ENCODE results near the gene RASGEF1C.
A peak's percentile ranks its signal among the peaks of the same experiment; 100 is the strongest.
"Not testable (repeated sequence)": the region's sequence is repeated elsewhere in the genome, so short reads cannot be mapped to it uniquely, and the experiment has no call there.

Gene RASGEF1C

GRCh38 chr5:180216646-180217171, 7.7 kb upstream of the RASGEF1C start:
- in situ Hi-C loops (cut with MboI; ENCODE audit: low sequenced_read_pairs), result no loop called here
- Histone ChIP-seq H3K9me3 (no peaks in the 10 kb centered on the region), H3K36me3 (replicated peaks) (no peaks in the 10 kb centered on the region), H3K4me3 (no peak overlapping the region), H3K4me1 (no peaks in the 10 kb centered on the region), H3K27me3 (ENCODE audit: low read depth) (no peaks in the 10 kb centered on the region)
- DNase-seq (ENCODE audit: low spot score in 2 of 2), result no peak

DNA sequence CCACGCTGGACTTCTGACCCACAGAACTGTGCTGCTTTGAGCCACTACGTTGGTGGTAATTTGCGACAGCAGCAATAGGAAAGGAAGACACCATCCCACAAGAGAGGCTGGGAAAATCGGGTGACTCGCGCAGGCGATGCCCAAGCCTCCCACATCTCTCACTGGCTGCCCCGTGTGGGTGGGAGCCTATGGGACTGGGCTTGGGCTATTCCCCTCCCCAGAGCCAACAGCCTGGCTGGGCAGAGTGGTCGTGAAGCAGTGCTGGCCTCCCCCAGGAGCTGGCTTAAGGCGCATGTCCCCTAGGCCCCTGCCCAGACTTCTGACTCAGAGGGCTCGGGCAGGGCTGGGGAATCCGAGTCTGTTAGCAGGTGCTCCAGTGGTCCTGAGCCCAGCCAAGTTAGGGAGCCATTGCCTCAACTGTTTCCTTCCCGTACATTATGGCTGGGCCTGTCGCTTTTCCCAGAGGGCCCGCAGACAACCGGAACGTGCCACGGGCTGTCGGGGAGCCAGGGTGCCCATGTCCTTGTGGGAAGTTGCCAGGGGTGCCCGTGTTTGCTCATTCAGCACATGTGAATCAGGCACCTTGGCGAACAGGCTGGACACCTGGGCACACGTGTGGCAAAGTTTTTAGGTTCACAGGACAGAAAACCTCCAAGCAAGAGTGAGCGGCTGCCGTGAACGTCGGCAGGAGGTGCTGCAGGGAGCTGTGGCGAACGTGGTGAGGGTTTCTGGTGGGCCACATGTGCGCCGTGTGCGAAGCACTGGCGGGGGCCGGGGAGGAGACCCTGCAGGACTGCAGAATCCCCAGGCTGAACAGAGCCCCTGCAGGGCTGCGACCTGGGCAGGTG, 7.0 kb upstream of the RASGEF1C start:
- in situ Hi-C loops (cut with MboI; ENCODE audit: low sequenced_read_pairs), result no loop called here
- no peak for DNase-seq (ENCODE audit: low spot score in 2 of 2)
- no peaks in the 10 kb centered on the region for H3K36me3 ChIP-seq (replicated peaks)
- H3K9me3 ChIP-seq, result no peaks in the 10 kb centered on the region
- no peak overlapping the region for H3K4me3 ChIP-seq
- H3K4me1 ChIP-seq, result no peaks in the 10 kb centered on the region
- no peaks in the 10 kb centered on the region for H3K27me3 ChIP-seq (ENCODE audit: low read depth)

GRCh38 chr5:180214870-180215770, 6.1 kb upstream of the RASGEF1C start:
- Histone ChIP-seq H3K27me3 (ENCODE audit: low read depth) (no peaks in the 10 kb centered on the region), H3K36me3 (replicated peaks) (no peaks in the 10 kb centered on the region), H3K4me3 (no peak overlapping the region), H3K4me1 (no peaks in the 10 kb centered on the region), H3K9me3 (no peaks in the 10 kb centered on the region)
- in situ Hi-C loops (cut with MboI; ENCODE audit: low sequenced_read_pairs), result no loop called here
- DNase-seq (ENCODE audit: low spot score in 2 of 2), result no peak

- no peak overlapping the region for H3K4me3 ChIP-seq
- H3K36me3 ChIP-seq (replicated peaks), result no peaks in the 10 kb centered on the region
- in situ Hi-C loops (cut with MboI; ENCODE audit: low sequenced_read_pairs), result no loop called here
- DNase-seq (ENCODE audit: low spot score in 2 of 2), result no peak
- no peaks in the 10 kb centered on the region for H3K27me3 ChIP-seq (ENCODE audit: low read depth)
- 0 out of 2 replicates have a peak, but pooled peaks cover 3% of the 10 kb centered on the region for H3K4me1 ChIP-seq
- no peaks in the 10 kb centered on the region for H3K9me3 ChIP-seq
Observed at GRCh38 chr5:180213657-180214207, 4.7 kb upstream of the RASGEF1C start.

- peaks cover 4% of the 10 kb centered on the region; the same call in 1 of the 2 replicates for H3K4me1 ChIP-seq
- no peak overlapping the region for H3K4me3 ChIP-seq
- H3K27me3 ChIP-seq (ENCODE audit: low read depth), result no peaks in the 10 kb centered on the region
- no peaks in the 10 kb centered on the region for H3K9me3 ChIP-seq
- no peak for DNase-seq (ENCODE audit: low spot score in 2 of 2)
- H3K36me3 ChIP-seq (replicated peaks), result no peaks in the 10 kb centered on the region
- in situ Hi-C loops (cut with MboI; ENCODE audit: low sequenced_read_pairs), result no loop called here
Observed at GRCh38 chr5:180213256-180213600, 4.2 kb upstream of the RASGEF1C start.

- Histone ChIP-seq H3K27me3 (ENCODE audit: low read depth) (no peaks in the 10 kb centered on the region), H3K4me1 (peaks cover 6% of the 10 kb centered on the region; the same call in 1 of the 2 replicates), H3K36me3 (replicated peaks) (no peaks in the 10 kb centered on the region), H3K9me3 (no peaks in the 10 kb centered on the region), H3K4me3 (no peak overlapping the region)
- in situ Hi-C loops (cut with MboI; ENCODE audit: low sequenced_read_pairs), result no loop called here
- DNase-seq (ENCODE audit: low spot score in 2 of 2), result no peak
Observed at GRCh38 chr5:180212363-180213255, 3.6 kb upstream of the RASGEF1C start.

DNA sequence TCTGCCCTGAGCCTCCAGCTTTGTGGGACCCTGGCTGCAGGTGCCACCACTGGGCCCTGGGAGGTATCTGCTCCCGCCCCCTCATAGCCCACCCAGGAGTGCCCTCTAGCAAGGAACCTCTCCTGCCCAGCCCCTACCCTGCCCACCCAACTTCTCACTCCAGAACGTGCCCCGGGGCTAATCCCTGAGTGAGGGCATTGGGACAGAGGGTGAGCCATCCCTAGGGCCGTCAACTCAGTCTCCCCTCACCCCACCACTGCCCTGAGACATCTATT, 2.7 kb upstream of the RASGEF1C start:
- Histone ChIP-seq H3K9me3 (no peaks in the 10 kb centered on the region), H3K27me3 (ENCODE audit: low read depth) (no peaks in the 10 kb centered on the region), H3K4me3 (no peak overlapping the region), H3K36me3 (replicated peaks) (no peaks in the 10 kb centered on the region), H3K4me1 (peaks cover 6% of the 10 kb centered on the region; the same call in 1 of the 2 replicates)
- in situ Hi-C loops (cut with MboI; ENCODE audit: low sequenced_read_pairs), result no loop called here
- no peak for DNase-seq (ENCODE audit: low spot score in 2 of 2)

DNA sequence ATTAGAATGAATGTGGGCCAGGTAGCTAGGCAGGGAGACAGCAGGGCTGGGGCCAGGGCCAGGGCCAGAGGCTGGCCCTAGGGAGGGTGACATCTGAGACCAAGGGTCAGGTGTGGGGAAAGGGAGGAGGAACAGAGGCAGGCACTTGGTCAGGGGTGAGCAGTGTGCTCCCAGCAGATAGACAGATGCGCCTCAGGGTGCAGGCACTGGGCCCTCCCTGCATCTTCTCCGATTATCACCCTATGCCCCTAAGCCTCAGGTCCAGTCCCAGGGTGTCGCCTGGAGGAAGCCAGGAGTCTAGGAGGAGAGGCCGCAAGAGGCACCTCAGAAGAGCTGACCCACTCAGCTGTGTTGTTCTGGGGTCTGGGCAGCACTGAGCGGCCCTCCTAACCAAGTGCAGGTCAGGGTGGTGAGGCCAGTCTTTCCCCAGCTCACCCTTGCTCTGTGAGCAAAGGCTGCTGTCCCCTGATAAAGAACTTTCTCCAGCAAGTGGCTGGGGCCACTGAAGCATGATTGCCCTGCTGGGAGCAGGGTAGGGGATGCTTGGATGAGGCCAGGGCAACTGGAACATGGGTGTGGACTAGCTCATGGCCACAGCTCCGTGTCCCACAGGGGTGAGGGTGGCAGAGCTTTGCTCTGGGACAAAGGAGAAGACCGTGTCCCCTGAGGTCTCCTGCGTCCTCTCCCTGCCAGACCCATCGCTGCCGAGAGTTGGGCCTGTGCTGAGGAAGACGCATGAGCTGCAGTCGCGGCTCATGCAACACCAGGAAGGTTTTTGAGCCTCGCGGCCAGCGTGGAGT, 2.1 kb upstream of the RASGEF1C start:
- no peak overlapping the region for H3K4me3 ChIP-seq
- in situ Hi-C loops (cut with MboI; ENCODE audit: low sequenced_read_pairs), result no loop called here

GRCh38 chr5:180210077-180210476, 1.1 kb upstream of the RASGEF1C start:
- H3K4me3 ChIP-seq; DNase-seq (ENCODE audit: low spot score in 2 of 2); H3K36me3 ChIP-seq (replicated peaks); in situ Hi-C loops (cut with MboI; ENCODE audit: low sequenced_read_pairs); H3K4me1 ChIP-seq; H3K27me3 ChIP-seq (ENCODE audit: low read depth); H3K9me3 ChIP-seq: not testable (repeated sequence)

More for the DNA sequence above, 2.1 kb upstream of the RASGEF1C start:
- peaks cover 6% of the 10 kb centered on the region; the same call in 1 of the 2 replicates for H3K4me1 ChIP-seq
- H3K27me3 ChIP-seq (ENCODE audit: low read depth), result no peaks in the 10 kb centered on the region
- no peaks in the 10 kb centered on the region for H3K9me3 ChIP-seq
- no peak for DNase-seq (ENCODE audit: low spot score in 2 of 2)
- H3K36me3 ChIP-seq (replicated peaks), result no peaks in the 10 kb centered on the region

- in situ Hi-C loops (cut with MboI; ENCODE audit: low sequenced_read_pairs), result no loop called here
- no peaks in the 10 kb centered on the region for H3K27me3 ChIP-seq (ENCODE audit: low read depth)
- H3K36me3 ChIP-seq (replicated peaks), result no peaks in the 10 kb centered on the region
- no peaks in the 10 kb centered on the region for H3K9me3 ChIP-seq
- H3K4me3 ChIP-seq, result peak overlapping the region; percentile 44
- peaks cover 6% of the 10 kb centered on the region; the same call in 1 of the 2 replicates for H3K4me1 ChIP-seq
- peak; percentile 11 to 60 for DNase-seq (ENCODE audit: low spot score in 2 of 2)
Observed at GRCh38 chr5:180208435-180209081, 453 bp downstream of the RASGEF1C start.

- Histone ChIP-seq H3K9me3 (no peaks in the 10 kb centered on the region), H3K4me1 (peaks cover 6% of the 10 kb centered on the region; the same call in 1 of the 2 replicates), H3K36me3 (replicated peaks) (no peaks in the 10 kb centered on the region), H3K27me3 (ENCODE audit: low read depth) (no peaks in the 10 kb centered on the region), H3K4me3 (peak overlapping the region; percentile 44)
- no peak for DNase-seq (ENCODE audit: low spot score in 2 of 2)
- in situ Hi-C loops (cut with MboI; ENCODE audit: low sequenced_read_pairs), result no loop called here
Observed at GRCh38 chr5:180208038-180208434, 975 bp downstream of the RASGEF1C start.

- no peak for DNase-seq (ENCODE audit: low spot score in 2 of 2)
- H3K4me1 ChIP-seq, result peaks cover 6% of the 10 kb centered on the region; the same call in 1 of the 2 replicates
- no peaks in the 10 kb centered on the region for H3K9me3 ChIP-seq
- no peak overlapping the region for H3K4me3 ChIP-seq
- H3K36me3 ChIP-seq (replicated peaks), result no peaks in the 10 kb centered on the region
- no peaks in the 10 kb centered on the region for H3K27me3 ChIP-seq (ENCODE audit: low read depth)
- in situ Hi-C loops (cut with MboI; ENCODE audit: low sequenced_read_pairs), result no loop called here
Observed at GRCh38 chr5:180207593-180207992, 1.4 kb downstream of the RASGEF1C start.
